ENCODE measurements around the gene JPH4. TPM values are rescaled to one million over a fixed set of nuclear protein-coding genes. Genes with fewer than 3 reads are reported as not detected.

The JPH4 gene
- total RNA-seq, 4 donors from 2014 or later = 0.30 to 0.60 (median 0.30) TPM; not detected in 1

GRCh38 chr14:23617539-23617938, 38.9 kb upstream of the JPH4 start:
- H3K4me1 ChIP-seq = no peaks in the 10 kb centered on the region
- no peaks in the 10 kb centered on the region for H3K36me3 ChIP-seq
- WGBS = 83% methylated on average over 1 of the region's 1 CpG

GRCh38 chr14:23615856-23616255, 37.3 kb upstream of the JPH4 start:
- WGBS = 66% methylated on average over 5 of the region's 5 CpGs
- Histone ChIP-seq H3K4me3 (no peak overlapping the region), H3K4me1 (no peaks in the 10 kb centered on the region), H3K27ac (no peak overlapping the region), H3K36me3 (no peaks in the 10 kb centered on the region), H3K27me3 (no peaks in the 10 kb centered on the region), H3K9me3 (no peaks in the 10 kb centered on the region)
- no peak for TF ChIP-seq POLR2AphosphoS5 (IDR thresholded peaks at IDR 0.05)
- no peak for TF ChIP-seq CTCF (IDR thresholded peaks at IDR 0.05)
- no peak for TF ChIP-seq EP300 (IDR thresholded peaks at IDR 0.05)
- no peak for TF ChIP-seq POLR2A (IDR thresholded peaks at IDR 0.05)
- no peak for DNase-seq (ENCODE audit: low spot score in 2 of 2)

More at GRCh38 chr14:23617539-23617938, 38.9 kb upstream of the JPH4 start:
- no peak for TF ChIP-seq POLR2A (IDR thresholded peaks at IDR 0.05)
- TF ChIP-seq POLR2AphosphoS5 (IDR thresholded peaks at IDR 0.05) = no peak
- TF ChIP-seq EP300 (IDR thresholded peaks at IDR 0.05) = no peak
- no peak for TF ChIP-seq CTCF (IDR thresholded peaks at IDR 0.05)
- H3K27me3 ChIP-seq = peaks cover 3% of the 10 kb centered on the region
- H3K9me3 ChIP-seq = no peaks in the 10 kb centered on the region
- no peak for DNase-seq (ENCODE audit: low spot score in 2 of 2)
- H3K4me3 ChIP-seq = no peak overlapping the region
- no peak overlapping the region for H3K27ac ChIP-seq

GRCh38 chr14:23614395-23614828, 35.8 kb upstream of the JPH4 start:
- Histone ChIP-seq H3K4me1 (no peaks in the 10 kb centered on the region), H3K36me3 (no peaks in the 10 kb centered on the region), H3K4me3 (no peak overlapping the region), H3K27ac (no peak overlapping the region), H3K9me3 (no peaks in the 10 kb centered on the region), H3K27me3 (no peaks in the 10 kb centered on the region)
- no peak for DNase-seq (ENCODE audit: low spot score in 2 of 2)
- TF ChIP-seq CTCF (IDR thresholded peaks at IDR 0.05) (no peak), POLR2A (IDR thresholded peaks at IDR 0.05) (no peak), EP300 (IDR thresholded peaks at IDR 0.05) (no peak), POLR2AphosphoS5 (IDR thresholded peaks at IDR 0.05) (no peak)
- 50% methylated on average over 2 of the region's 2 CpGs for WGBS

- Histone ChIP-seq H3K36me3 (no peaks in the 10 kb centered on the region), H3K9me3 (no peaks in the 10 kb centered on the region), H3K4me1 (no peaks in the 10 kb centered on the region), H3K4me3 (no peak overlapping the region), H3K27me3 (no peaks in the 10 kb centered on the region), H3K27ac (no peak overlapping the region)
- TF ChIP-seq POLR2AphosphoS5 (IDR thresholded peaks at IDR 0.05) (no peak), POLR2A (IDR thresholded peaks at IDR 0.05) (no peak), CTCF (IDR thresholded peaks at IDR 0.05) (no peak), EP300 (IDR thresholded peaks at IDR 0.05) (no peak)
- WGBS = 92% methylated on average over 6 of the region's 6 CpGs
- no peak for DNase-seq (ENCODE audit: low spot score in 2 of 2)
Observed at GRCh38 chr14:23613242-23614070, 34.9 kb upstream of the JPH4 start.

- H3K36me3 ChIP-seq = no peaks in the 10 kb centered on the region
- WGBS = 89% methylated on average over 1 of the region's 1 CpG
- no peaks in the 10 kb centered on the region for H3K27me3 ChIP-seq
- no peaks in the 10 kb centered on the region for H3K4me1 ChIP-seq
- TF ChIP-seq CTCF (IDR thresholded peaks at IDR 0.05) (no peak), POLR2A (IDR thresholded peaks at IDR 0.05) (no peak), POLR2AphosphoS5 (IDR thresholded peaks at IDR 0.05) (no peak), EP300 (IDR thresholded peaks at IDR 0.05) (no peak)
- no peak overlapping the region for H3K4me3 ChIP-seq
- no peaks in the 10 kb centered on the region for H3K9me3 ChIP-seq
- no peak overlapping the region for H3K27ac ChIP-seq
- no peak for DNase-seq (ENCODE audit: low spot score in 2 of 2)
Observed at GRCh38 chr14:23612802-23613201, 34.2 kb upstream of the JPH4 start.
